ENCODE data around the gene LSAMP. TPM values are rescaled to one million over a fixed set of nuclear protein-coding genes. Genes with fewer than 3 reads are reported as not detected.

LSAMP gene
- total and polyA plus RNA-seq, 2 of the 4 experiments (the other 2 are of a cell fraction) = 7.9 to 8.0 TPM

GRCh38 chr3:116005404-116005803 is 439.9 kb downstream of the LSAMP start:
- WGBS, 2 experiments (ENCODE audit: extremely low coverage in 2 of 2, insufficient read length in 1 of 2) = 8% methylated on average over 2 of the region's 4 CpGs; no CpG with 5 or more reads in 1 of the 2 experiments
- BruUV-seq (replicated peaks) = no TSS peak
- intact Hi-C loops (cut with micrococcal nuclease) = loop anchor here (10.0 kb wide), 1 partner anchor 439 kb away; the partner anchor contains the start of gene LSAMP

More at GRCh38 chr3:116005404-116005803, 439.9 kb downstream of the LSAMP start:
- Histone ChIP-seq H4K91ac (ENCODE audit: insufficient read depth, low read depth, low read length) (no peak overlapping the region), H3K27ac (ENCODE audit: insufficient read depth, low read length) (no peak overlapping the region), H2BK120ac (ENCODE audit: low read depth, low read length) (peak overlapping the region; percentile 37; the same call in 1 of the 2 replicates), H3K18ac (ENCODE audit: low read depth, low read length) (peak overlapping the region; percentile 9; the same call in 1 of the 2 replicates), H3K79me1 (ENCODE audit: low read depth in 1 of 2, low read length in 2 of 2) (no peaks in the 10 kb centered on the region), H3K56ac (ENCODE audit: extremely low read depth, insufficient read depth, low read length) (no peak overlapping the region), H4K5ac (ENCODE audit: low read depth, low read length) (no peak overlapping the region), H3K4ac (ENCODE audit: low read depth, low read length) (peak overlapping the region; percentile 33), H2BK15ac (ENCODE audit: low read depth, low read length) (no peak overlapping the region; the same call in 2 of the 3 replicates), H3K9me3 (ENCODE audit: control insufficient read depth, insufficient read depth, low read length) (no peaks in the 10 kb centered on the region), H2AFZ (replicated peaks; ENCODE audit: low read length, poor library complexity) (peak overlapping the region; percentile 5), H3K4me3 (ENCODE audit: insufficient read depth, low read depth, low read length) (no peak overlapping the region), H3K4me1 (ENCODE audit: control insufficient read depth, insufficient read depth, low read length) (peaks cover 8% of the 10 kb centered on the region), H3K9ac (ENCODE audit: low read depth, low read length) (no peak overlapping the region), H3K27me3 (ENCODE audit: control insufficient read depth, insufficient read depth, low read length) (no peaks in the 10 kb centered on the region), H4K20me1 (ENCODE audit: insufficient read depth, low read length) (no peaks in the 10 kb centered on the region), H2BK20ac (ENCODE audit: low read depth, low read length) (peak overlapping the region; percentile 29; the same call in 1 of the 2 replicates), H3K4me2 (ENCODE audit: low read depth, low read length) (peak overlapping the region; percentile 14; the same call in 1 of the 2 replicates), H3K23ac (ENCODE audit: low read depth, low read length) (no peak overlapping the region), H3K9me1 (ENCODE audit: insufficient read depth, low read length) (no peaks in the 10 kb centered on the region; the same call in 1 of the 2 replicates), H4K8ac (ENCODE audit: low read depth in 2 of 2, low read length in 2 of 2) (peak overlapping the region in 1 of 2 experiments; percentile 14; a peak in 1 of 4 replicates), H2BK5ac (ENCODE audit: low read depth, low read length, poor library complexity, severe bottlenecking) (peak overlapping the region; percentile 4), H3K36me3 (ENCODE audit: control insufficient read depth, insufficient read depth, low read length) (no peaks in the 10 kb centered on the region), H2AK5ac (ENCODE audit: low read depth, low read length) (0 out of 2 replicates have a peak overlapping the region, but pooled peaks have one; percentile 9), H3K14ac (replicated peaks; ENCODE audit: low read depth, low read length) (peak overlapping the region; percentile 63), H2AK9ac (replicated peaks; ENCODE audit: low read depth, low read length, poor library complexity) (no peak overlapping the region)
- ATAC-seq (ENCODE audit: low read depth) (peak; percentile 97), DNase-seq (peak; percentile 98)
- TF ChIP-seq BHLHE40 (IDR thresholded peaks at IDR 0.05; ENCODE audit: low read depth, low read length) = peak; percentile 94
- TF ChIP-seq RCOR1 (IDR thresholded peaks at IDR 0.05; ENCODE audit: insufficient replicate concordance, low read length) = no peak
- TF ChIP-seq RFX5 (IDR thresholded peaks at IDR 0.05; ENCODE audit: low read depth, low read length) = no peak
- TF ChIP-seq MAFK (IDR thresholded peaks at IDR 0.05; ENCODE audit: low read depth, low read length) = peak; percentile 64
- TF ChIP-seq MAZ (IDR thresholded peaks at IDR 0.05; ENCODE audit: borderline replicate concordance, low read depth, low read length) = no peak
- peak; percentile 50; the same call in 1 of the 2 replicates for TF ChIP-seq NFE2L2 (IDR thresholded peaks at IDR 0.05; ENCODE audit: low read depth, low read length)
- TF ChIP-seq FOS (IDR thresholded peaks at IDR 0.05; ENCODE audit: low read depth, low read length) = peak; percentile 82
- TF ChIP-seq MXI1 (IDR thresholded peaks at IDR 0.05; ENCODE audit: borderline replicate concordance, low read depth, low read length) = no peak
- TF ChIP-seq, protein P1, sequence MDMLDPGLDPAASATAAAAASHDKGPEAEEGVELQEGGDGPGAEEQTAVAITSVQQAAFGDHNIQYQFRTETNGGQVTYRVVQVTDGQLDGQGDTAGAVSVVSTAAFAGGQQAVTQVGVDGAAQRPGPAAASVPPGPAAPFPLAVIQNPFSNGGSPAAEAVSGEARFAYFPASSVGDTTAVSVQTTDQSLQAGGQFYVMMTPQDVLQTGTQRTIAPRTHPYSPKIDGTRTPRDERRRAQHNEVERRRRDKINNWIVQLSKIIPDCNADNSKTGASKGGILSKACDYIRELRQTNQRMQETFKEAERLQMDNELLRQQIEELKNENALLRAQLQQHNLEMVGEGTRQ (IDR thresholded peaks at IDR 0.05; ENCODE audit: low read depth, low read length) = peak; percentile 36; the same call in 1 of the 2 replicates
- dilution Hi-C loops (cut with HindIII; ENCODE audit: low sequenced_read_pairs, unreplicated experiment) (no loop called here), in situ Hi-C loops (cut with MboI; ENCODE audit: low sequenced_read_pairs) (no loop called here)
- ChIA-PET CTCF (no interaction called here), POLR2A (ENCODE audit: unreplicated experiment) (no interaction called here)
